ENCODE measurements around the gene SPSB4. TPM values are rescaled to one million over a fixed set of nuclear protein-coding genes. Genes with fewer than 3 reads are reported as not detected.

SPSB4 gene
- total RNA-seq, 1 donor, result not detected

- H2AFZ ChIP-seq (ENCODE audit: low read length), result no peak overlapping the region
- no peak overlapping the region for H3K4me3 ChIP-seq (ENCODE audit: insufficient read depth, low read length)
- peaks cover 19% of the 10 kb centered on the region for H3K27me3 ChIP-seq (ENCODE audit: insufficient read depth, low read length)
- peak; percentile 65 for DNase-seq (ENCODE audit: insufficient read length, low spot score, missing footprints)
- H3K4me2 ChIP-seq (ENCODE audit: insufficient read depth, low read length), result no peak overlapping the region
- H3K36me3 ChIP-seq (ENCODE audit: insufficient read depth, low read length), result no peaks in the 10 kb centered on the region
- H4K20me1 ChIP-seq (ENCODE audit: insufficient read depth, low read length), result no peaks in the 10 kb centered on the region
- H3K4me1 ChIP-seq (ENCODE audit: insufficient read depth, low read length), result no peaks in the 10 kb centered on the region
- no peak overlapping the region for H3K27ac ChIP-seq (ENCODE audit: low read depth, low read length)
- H3K9me3 ChIP-seq (ENCODE audit: low read depth, low read length), result no peaks in the 10 kb centered on the region
- H3K79me2 ChIP-seq (ENCODE audit: insufficient read depth, low read length), result no peaks in the 10 kb centered on the region
- TF ChIP-seq CTCF (IDR thresholded peaks at IDR 0.05; ENCODE audit: extremely low read depth, low read depth, low read length), result no peak
Measured at GRCh38 chr3:141064255-141064926, 13.2 kb downstream of the SPSB4 start.

- peak; percentile 31 for DNase-seq (ENCODE audit: insufficient read length, low spot score, missing footprints)
- Histone ChIP-seq H3K4me1 (ENCODE audit: insufficient read depth, low read length) (no peaks in the 10 kb centered on the region), H3K36me3 (ENCODE audit: insufficient read depth, low read length) (no peaks in the 10 kb centered on the region), H3K27ac (ENCODE audit: low read depth, low read length) (no peak overlapping the region), H3K79me2 (ENCODE audit: insufficient read depth, low read length) (no peaks in the 10 kb centered on the region), H3K4me3 (ENCODE audit: insufficient read depth, low read length) (no peak overlapping the region), H3K4me2 (ENCODE audit: insufficient read depth, low read length) (no peak overlapping the region), H3K9me3 (ENCODE audit: low read depth, low read length) (no peaks in the 10 kb centered on the region), H3K27me3 (ENCODE audit: insufficient read depth, low read length) (peaks cover 19% of the 10 kb centered on the region), H2AFZ (ENCODE audit: low read length) (no peak overlapping the region), H4K20me1 (ENCODE audit: insufficient read depth, low read length) (no peaks in the 10 kb centered on the region)
- no peak for TF ChIP-seq CTCF (IDR thresholded peaks at IDR 0.05; ENCODE audit: extremely low read depth, low read depth, low read length)
Measured at GRCh38 chr3:141065258-141065657, 14.1 kb downstream of the SPSB4 start.

GRCh38 chr3:141065841-141066805 is 15.0 kb downstream of the SPSB4 start:
- H3K9me3 ChIP-seq (ENCODE audit: low read depth, low read length), result no peaks in the 10 kb centered on the region
- no peaks in the 10 kb centered on the region for H3K79me2 ChIP-seq (ENCODE audit: insufficient read depth, low read length)
- DNase-seq (ENCODE audit: insufficient read length, low spot score, missing footprints), result peak; percentile 41
- H3K4me3 ChIP-seq (ENCODE audit: insufficient read depth, low read length), result no peak overlapping the region
- no peaks in the 10 kb centered on the region for H3K36me3 ChIP-seq (ENCODE audit: insufficient read depth, low read length)
- H3K27ac ChIP-seq (ENCODE audit: low read depth, low read length), result no peak overlapping the region
- H3K4me2 ChIP-seq (ENCODE audit: insufficient read depth, low read length), result no peak overlapping the region
- no peaks in the 10 kb centered on the region for H4K20me1 ChIP-seq (ENCODE audit: insufficient read depth, low read length)
- no peak overlapping the region for H2AFZ ChIP-seq (ENCODE audit: low read length)
- no peaks in the 10 kb centered on the region for H3K4me1 ChIP-seq (ENCODE audit: insufficient read depth, low read length)
- TF ChIP-seq CTCF (IDR thresholded peaks at IDR 0.05; ENCODE audit: extremely low read depth, low read depth, low read length), result no peak
- H3K27me3 ChIP-seq (ENCODE audit: insufficient read depth, low read length), result peaks cover 17% of the 10 kb centered on the region

Data from osteoblast (primary cell).